ENCODE data around the gene PARVA. TPM values are rescaled to one million over a fixed set of nuclear protein-coding genes. Genes with fewer than 3 reads are reported as not detected.

The PARVA gene
- total RNA-seq, 1 donor from 2014 or later = 15.1 TPM

DNA sequence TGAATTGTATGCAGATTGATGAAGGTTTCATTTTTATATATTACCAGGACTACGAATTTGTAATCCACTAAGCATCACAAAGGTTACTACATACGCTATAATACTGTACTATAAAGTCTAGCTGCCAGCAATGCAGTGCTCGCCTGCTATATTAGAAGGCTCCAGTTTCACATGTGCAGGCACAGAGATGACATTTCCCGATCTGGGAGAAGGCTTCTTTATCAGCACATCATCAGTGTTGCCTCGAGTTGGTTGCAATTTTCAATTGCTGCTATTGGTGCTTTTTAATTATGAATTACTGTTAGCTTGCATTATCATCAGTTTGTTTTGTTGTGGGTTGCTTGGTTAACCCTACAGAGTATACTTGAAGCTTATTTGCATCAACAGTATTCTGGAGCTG lies 153.6 kb downstream of the PARVA start:
- Histone ChIP-seq H3K9me3 (ENCODE audit: control insufficient read depth in 3 of 3, low read length in 3 of 3) (no peaks in the 10 kb centered on the region), H3K4me1 (ENCODE audit: control insufficient read depth in 3 of 3, insufficient read depth in 3 of 3, low read length in 3 of 3) (no peaks in the 10 kb centered on the region), H3K9ac (ENCODE audit: low read depth in 1 of 3, low read length in 3 of 3) (no peak overlapping the region), H3K27me3 (ENCODE audit: control insufficient read depth in 3 of 3, insufficient read depth in 3 of 3, low read length in 3 of 3) (no peaks in the 10 kb centered on the region), H3K36me3 (ENCODE audit: control insufficient read depth in 3 of 3, insufficient read depth in 3 of 3, low read length in 3 of 3) (peaks cover 0 to 7% (median 6%) of the 10 kb centered on the region in 3 donors), H3K4me3 (ENCODE audit: low read length in 3 of 3) (no peak overlapping the region), H3K27ac (ENCODE audit: low read depth, low read length) (no peak overlapping the region)

DNA sequence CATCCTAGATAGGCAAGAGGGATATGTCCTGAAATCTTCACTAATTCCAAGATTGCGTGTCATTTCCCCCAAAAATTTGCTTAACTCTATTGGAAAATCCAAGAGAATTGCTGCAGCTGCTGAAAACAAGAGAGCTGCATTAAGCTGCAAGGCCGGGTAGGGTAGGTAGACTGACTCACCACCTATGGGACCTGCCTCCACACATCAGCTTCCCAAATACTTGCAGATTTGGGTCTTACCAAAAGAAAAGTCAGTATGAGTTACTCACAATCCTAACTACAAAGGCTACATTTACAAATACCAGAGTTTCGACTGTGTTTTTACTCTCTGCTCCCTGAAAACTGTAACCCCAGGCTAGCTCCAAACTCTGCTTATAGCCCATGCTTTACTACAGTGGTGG lies 154.3 kb downstream of the PARVA start:
- Histone ChIP-seq H3K9me3 (ENCODE audit: control insufficient read depth in 3 of 3, low read length in 3 of 3) (no peaks in the 10 kb centered on the region), H3K9ac (ENCODE audit: low read depth in 1 of 3, low read length in 3 of 3) (no peak overlapping the region), H3K4me1 (ENCODE audit: control insufficient read depth in 3 of 3, insufficient read depth in 3 of 3, low read length in 3 of 3) (no peaks in the 10 kb centered on the region), H3K27me3 (ENCODE audit: control insufficient read depth in 3 of 3, insufficient read depth in 3 of 3, low read length in 3 of 3) (no peaks in the 10 kb centered on the region), H3K4me3 (ENCODE audit: low read length in 3 of 3) (no peak overlapping the region), H3K27ac (ENCODE audit: low read depth, low read length) (no peak overlapping the region), H3K36me3 (ENCODE audit: control insufficient read depth in 3 of 3, insufficient read depth in 3 of 3, low read length in 3 of 3) (peaks cover 0 to 7% (median 6%) of the 10 kb centered on the region in 3 donors)

DNA sequence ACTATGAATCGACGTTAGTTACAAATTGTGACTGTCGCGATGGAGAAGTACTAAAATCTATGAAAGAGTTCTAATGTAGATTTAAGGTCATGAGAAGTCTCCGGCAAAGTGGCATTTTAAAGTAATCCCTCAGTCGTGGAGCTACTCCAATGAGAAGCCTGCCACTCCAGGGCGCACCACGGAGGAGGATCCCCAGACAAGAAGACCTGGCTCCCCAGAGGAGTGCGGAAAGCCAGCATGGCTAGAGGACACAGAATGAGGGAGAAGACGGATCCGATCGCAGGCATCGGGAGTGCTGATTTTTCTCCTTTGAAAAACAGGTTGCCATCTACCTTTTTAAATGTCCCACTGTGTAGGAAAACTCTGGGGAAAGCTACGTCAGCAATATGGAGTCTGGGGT lies 155.2 kb downstream of the PARVA start:
- H3K4me3 ChIP-seq (ENCODE audit: low read length in 3 of 3) = no peak overlapping the region
- H3K9ac ChIP-seq (ENCODE audit: low read depth in 1 of 3, low read length in 3 of 3) = no peak overlapping the region
- H3K36me3 ChIP-seq (ENCODE audit: control insufficient read depth in 3 of 3, insufficient read depth in 3 of 3, low read length in 3 of 3) = peaks cover 0 to 7% (median 6%) of the 10 kb centered on the region in 3 donors
- no peaks in the 10 kb centered on the region for H3K27me3 ChIP-seq (ENCODE audit: control insufficient read depth in 3 of 3, insufficient read depth in 3 of 3, low read length in 3 of 3)
- H3K9me3 ChIP-seq (ENCODE audit: control insufficient read depth in 3 of 3, low read length in 3 of 3) = no peaks in the 10 kb centered on the region
- H3K4me1 ChIP-seq (ENCODE audit: control insufficient read depth in 3 of 3, insufficient read depth in 3 of 3, low read length in 3 of 3) = peaks cover 0 to 3% (median under 1%) of the 10 kb centered on the region in 3 donors
- H3K27ac ChIP-seq (ENCODE audit: low read depth, low read length) = no peak overlapping the region

DNA sequence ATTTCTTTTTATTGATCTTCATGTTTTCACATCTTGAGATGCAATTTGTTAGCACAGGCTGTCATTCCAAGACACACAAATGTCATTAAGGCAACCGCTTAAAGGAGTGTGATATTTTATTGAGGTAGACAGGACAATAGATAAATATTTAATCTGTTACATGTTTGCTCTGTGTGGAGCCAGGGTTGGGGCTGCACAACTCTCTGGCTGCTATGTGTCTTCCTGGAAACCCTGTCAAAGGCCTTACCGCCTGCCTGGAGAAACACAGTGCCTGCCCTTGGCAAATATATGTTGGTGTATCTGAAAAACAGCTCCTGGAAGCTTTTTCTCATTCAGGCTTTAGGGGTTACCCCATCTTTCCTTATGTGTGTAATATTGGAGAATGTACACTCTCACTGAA lies 157.2 kb downstream of the PARVA start:
- no peak overlapping the region for H3K9ac ChIP-seq (ENCODE audit: low read depth in 1 of 3, low read length in 3 of 3)
- no peak overlapping the region for H3K4me3 ChIP-seq (ENCODE audit: low read length in 3 of 3)
- H3K36me3 ChIP-seq (ENCODE audit: control insufficient read depth in 3 of 3, insufficient read depth in 3 of 3, low read length in 3 of 3) = peaks cover 0 to 3% (median 0%) of the 10 kb centered on the region in 3 donors
- H3K27ac ChIP-seq (ENCODE audit: low read depth, low read length) = no peak overlapping the region
- no peaks in the 10 kb centered on the region for H3K9me3 ChIP-seq (ENCODE audit: control insufficient read depth in 3 of 3, low read length in 3 of 3)
- H3K27me3 ChIP-seq (ENCODE audit: control insufficient read depth in 3 of 3, insufficient read depth in 3 of 3, low read length in 3 of 3) = no peaks in the 10 kb centered on the region
- peaks cover 0 to 12% (median 10%) of the 10 kb centered on the region in 3 donors for H3K4me1 ChIP-seq (ENCODE audit: control insufficient read depth in 3 of 3, insufficient read depth in 3 of 3, low read length in 3 of 3)

DNA sequence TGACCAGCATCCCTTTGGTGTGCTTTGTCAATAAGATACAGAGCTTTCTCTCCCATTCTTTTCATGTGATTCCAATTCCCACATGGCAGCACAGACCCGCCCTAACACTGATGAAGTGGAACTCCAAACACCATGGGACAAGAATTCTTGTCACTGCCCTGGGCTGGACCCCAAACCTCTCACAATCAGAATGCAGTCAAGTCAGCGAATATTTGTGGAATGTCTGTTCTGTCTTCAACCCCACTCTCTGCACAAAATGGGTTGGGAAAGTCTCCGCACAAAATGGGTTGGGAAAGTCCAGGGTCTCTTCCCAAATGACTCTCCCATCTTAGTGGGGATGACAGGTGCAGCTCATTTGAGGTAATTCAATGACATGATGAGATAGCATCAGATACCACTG lies 157.9 kb downstream of the PARVA start:
- Histone ChIP-seq H3K36me3 (ENCODE audit: control insufficient read depth in 3 of 3, insufficient read depth in 3 of 3, low read length in 3 of 3) (peaks cover 0 to 3% (median 0%) of the 10 kb centered on the region in 3 donors), H3K9ac (ENCODE audit: low read depth in 1 of 3, low read length in 3 of 3) (no peak overlapping the region), H3K9me3 (ENCODE audit: control insufficient read depth in 3 of 3, low read length in 3 of 3) (no peaks in the 10 kb centered on the region), H3K4me1 (ENCODE audit: control insufficient read depth in 3 of 3, insufficient read depth in 3 of 3, low read length in 3 of 3) (peaks cover under 1 to 14% (median 13%) of the 10 kb centered on the region in 3 donors), H3K27me3 (ENCODE audit: control insufficient read depth in 3 of 3, insufficient read depth in 3 of 3, low read length in 3 of 3) (no peaks in the 10 kb centered on the region), H3K27ac (ENCODE audit: low read depth, low read length) (no peak overlapping the region), H3K4me3 (ENCODE audit: low read length in 3 of 3) (no peak overlapping the region)

DNA sequence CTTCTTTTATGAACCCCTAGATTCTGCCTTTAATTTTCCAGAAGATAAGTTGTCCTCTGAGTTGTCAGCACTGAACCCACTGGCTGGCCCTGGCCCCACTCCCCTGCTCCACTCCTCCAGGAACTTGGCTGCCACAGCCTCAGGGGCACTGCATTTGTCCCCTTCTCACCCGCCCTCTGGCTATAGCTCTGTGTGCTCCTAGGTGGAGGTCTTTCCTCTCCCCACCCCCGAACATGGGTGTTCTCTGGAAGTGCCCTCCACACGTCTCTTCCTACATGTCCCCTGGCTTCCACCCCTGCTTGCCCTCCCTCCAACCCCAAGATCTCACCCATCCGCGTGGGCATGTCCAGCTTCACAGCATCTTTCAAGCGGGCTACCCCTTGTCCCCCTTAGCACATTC lies 159.2 kb downstream of the PARVA start:
- H3K27ac ChIP-seq (ENCODE audit: low read depth, low read length) = no peak overlapping the region
- H3K36me3 ChIP-seq (ENCODE audit: control insufficient read depth in 3 of 3, insufficient read depth in 3 of 3, low read length in 3 of 3) = peaks cover 0 to 3% (median 0%) of the 10 kb centered on the region in 3 donors
- peaks cover 4 to 19% (median 17%) of the 10 kb centered on the region in 3 donors for H3K4me1 ChIP-seq (ENCODE audit: control insufficient read depth in 3 of 3, insufficient read depth in 3 of 3, low read length in 3 of 3)
- no peak overlapping the region for H3K4me3 ChIP-seq (ENCODE audit: low read length in 3 of 3)
- H3K9me3 ChIP-seq (ENCODE audit: control insufficient read depth in 3 of 3, low read length in 3 of 3) = no peaks in the 10 kb centered on the region
- no peak overlapping the region for H3K9ac ChIP-seq (ENCODE audit: low read depth in 1 of 3, low read length in 3 of 3)
- no peaks in the 10 kb centered on the region for H3K27me3 ChIP-seq (ENCODE audit: control insufficient read depth in 3 of 3, insufficient read depth in 3 of 3, low read length in 3 of 3)

DNA sequence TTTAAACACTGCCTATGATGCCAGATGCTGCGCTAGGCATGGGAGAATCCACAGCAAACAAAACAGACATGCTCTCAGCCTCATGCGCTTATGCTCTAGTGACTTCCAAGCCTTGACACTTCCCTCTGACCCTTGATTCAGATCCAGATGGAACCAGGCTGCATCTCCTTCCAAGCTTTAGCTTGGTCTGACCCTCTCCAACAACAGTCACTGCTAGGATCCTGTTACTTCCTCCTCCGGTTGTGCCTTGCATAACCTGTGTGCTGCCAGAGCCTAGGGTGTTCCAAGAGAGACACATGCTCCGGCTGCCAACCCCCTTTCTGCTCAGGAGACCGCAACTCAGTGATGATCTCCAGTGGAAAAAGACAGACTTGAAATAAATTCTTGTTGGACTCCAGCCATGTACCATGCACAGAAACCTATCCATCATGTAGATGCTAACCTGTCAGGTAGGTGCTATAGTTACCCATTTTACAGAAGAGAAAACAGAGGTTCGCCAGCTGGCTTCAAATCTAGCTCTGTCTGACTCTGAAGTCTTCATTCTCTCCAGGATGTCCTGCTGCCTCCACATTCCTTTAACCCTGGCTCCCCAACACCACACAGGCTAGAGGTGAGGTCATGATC lies 160.5 kb downstream of the PARVA start:
- no peak overlapping the region for H3K9ac ChIP-seq (ENCODE audit: low read depth in 1 of 3, low read length in 3 of 3)
- no peaks in the 10 kb centered on the region for H3K9me3 ChIP-seq (ENCODE audit: control insufficient read depth in 3 of 3, low read length in 3 of 3)
- no peaks in the 10 kb centered on the region for H3K36me3 ChIP-seq (ENCODE audit: control insufficient read depth in 3 of 3, insufficient read depth in 3 of 3, low read length in 3 of 3)
- H3K4me1 ChIP-seq (ENCODE audit: control insufficient read depth in 3 of 3, insufficient read depth in 3 of 3, low read length in 3 of 3) = peaks cover 4 to 19% (median 17%) of the 10 kb centered on the region in 3 donors
- no peak overlapping the region for H3K27ac ChIP-seq (ENCODE audit: low read depth, low read length)
- no peak overlapping the region for H3K4me3 ChIP-seq (ENCODE audit: low read length in 3 of 3)
- no peaks in the 10 kb centered on the region for H3K27me3 ChIP-seq (ENCODE audit: control insufficient read depth in 3 of 3, insufficient read depth in 3 of 3, low read length in 3 of 3)

DNA sequence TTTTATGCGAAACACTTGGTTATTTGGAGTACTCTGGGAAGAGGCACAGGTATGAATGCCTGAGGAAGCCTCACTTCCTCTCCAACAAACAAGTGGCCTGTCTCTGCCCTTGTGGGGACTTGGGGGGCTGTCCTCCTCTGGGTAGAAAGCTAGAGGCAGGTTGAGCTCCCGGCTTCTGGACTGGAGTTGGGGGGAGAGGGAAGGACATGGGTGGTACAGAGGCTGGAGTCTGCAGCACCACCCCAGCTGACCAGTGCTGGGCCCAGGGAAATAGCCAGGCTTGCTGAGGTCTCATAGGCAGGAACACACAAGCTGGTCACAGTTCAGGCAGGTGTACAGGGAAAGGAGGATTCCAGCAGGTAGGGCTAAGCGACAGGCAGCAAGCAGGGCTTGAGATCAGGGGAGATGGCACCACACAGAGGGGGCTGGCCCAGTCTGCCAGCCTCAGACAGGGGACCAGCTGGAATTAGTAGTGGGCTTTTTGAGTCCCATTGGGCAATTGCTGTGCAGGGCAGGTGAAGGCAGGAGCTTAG lies 161.6 kb downstream of the PARVA start:
- H3K4me3 ChIP-seq (ENCODE audit: low read length in 3 of 3) = no peak overlapping the region
- H3K27ac ChIP-seq (ENCODE audit: low read depth, low read length) = no peak overlapping the region
- no peaks in the 10 kb centered on the region for H3K36me3 ChIP-seq (ENCODE audit: control insufficient read depth in 3 of 3, insufficient read depth in 3 of 3, low read length in 3 of 3)
- H3K4me1 ChIP-seq (ENCODE audit: control insufficient read depth in 3 of 3, insufficient read depth in 3 of 3, low read length in 3 of 3) = peaks cover 4 to 19% (median 17%) of the 10 kb centered on the region in 3 donors
- H3K9ac ChIP-seq (ENCODE audit: low read depth in 1 of 3, low read length in 3 of 3) = no peak overlapping the region
- H3K9me3 ChIP-seq (ENCODE audit: control insufficient read depth in 3 of 3, low read length in 3 of 3) = no peaks in the 10 kb centered on the region
- no peaks in the 10 kb centered on the region for H3K27me3 ChIP-seq (ENCODE audit: control insufficient read depth in 3 of 3, insufficient read depth in 3 of 3, low read length in 3 of 3)

DNA sequence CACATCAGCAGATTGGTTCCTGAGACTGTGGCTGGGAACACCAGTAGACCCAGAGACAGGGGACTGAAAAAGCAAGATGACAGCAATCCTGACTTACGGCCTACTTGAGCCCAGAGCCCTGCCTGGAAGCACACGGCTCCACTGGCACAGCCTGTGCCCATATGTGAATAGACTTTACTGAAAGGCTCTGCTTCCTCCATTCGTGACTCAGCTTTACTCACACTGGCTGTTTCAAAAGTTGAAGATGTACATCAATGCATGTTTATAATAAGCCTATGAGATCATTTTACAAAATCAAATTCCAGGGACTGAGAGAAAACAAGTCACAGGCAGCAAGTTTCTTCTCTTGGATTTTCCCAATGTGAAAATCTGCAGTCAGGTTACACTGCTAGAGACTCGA lies 162.2 kb downstream of the PARVA start:
- no peaks in the 10 kb centered on the region for H3K27me3 ChIP-seq (ENCODE audit: control insufficient read depth in 3 of 3, insufficient read depth in 3 of 3, low read length in 3 of 3)
- H3K4me3 ChIP-seq (ENCODE audit: low read length in 3 of 3) = no peak overlapping the region
- peaks cover 4 to 19% (median 17%) of the 10 kb centered on the region in 3 donors for H3K4me1 ChIP-seq (ENCODE audit: control insufficient read depth in 3 of 3, insufficient read depth in 3 of 3, low read length in 3 of 3)
- no peak overlapping the region for H3K27ac ChIP-seq (ENCODE audit: low read depth, low read length)
- H3K9ac ChIP-seq (ENCODE audit: low read depth in 1 of 3, low read length in 3 of 3) = no peak overlapping the region
- no peaks in the 10 kb centered on the region for H3K9me3 ChIP-seq (ENCODE audit: control insufficient read depth in 3 of 3, low read length in 3 of 3)
- H3K36me3 ChIP-seq (ENCODE audit: control insufficient read depth in 3 of 3, insufficient read depth in 3 of 3, low read length in 3 of 3) = no peaks in the 10 kb centered on the region

DNA sequence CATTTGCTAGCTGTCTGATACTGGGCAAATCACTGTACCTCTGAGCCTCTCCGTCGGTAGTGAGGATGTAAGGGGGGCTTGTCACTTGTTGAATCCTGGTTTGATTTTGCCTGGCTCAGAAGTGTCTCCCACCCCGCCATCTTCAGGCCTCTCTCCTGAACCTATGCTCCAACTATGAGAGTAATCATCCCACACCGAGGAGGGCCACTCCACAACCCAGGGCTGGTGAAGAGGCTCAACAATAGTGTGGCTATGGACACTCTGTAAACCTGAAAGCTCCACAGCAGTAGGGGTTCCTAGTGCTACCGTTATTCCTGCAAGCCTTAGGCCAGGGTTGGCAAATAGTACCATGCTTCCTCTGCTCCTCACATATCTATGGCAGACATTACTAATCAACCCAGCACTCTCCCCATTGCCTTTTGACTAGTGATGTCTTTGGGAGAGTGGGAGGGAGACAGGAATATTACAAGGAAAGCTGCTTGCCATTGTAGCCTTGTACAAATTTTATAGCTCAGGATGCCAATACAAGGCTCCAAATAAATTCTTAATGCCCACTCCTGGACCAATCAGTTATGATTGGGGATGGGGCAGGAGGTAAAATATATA lies 162.8 kb downstream of the PARVA start:
- H3K4me3 ChIP-seq (ENCODE audit: low read length in 3 of 3) = no peak overlapping the region
- no peaks in the 10 kb centered on the region for H3K27me3 ChIP-seq (ENCODE audit: control insufficient read depth in 3 of 3, insufficient read depth in 3 of 3, low read length in 3 of 3)
- no peaks in the 10 kb centered on the region for H3K36me3 ChIP-seq (ENCODE audit: control insufficient read depth in 3 of 3, insufficient read depth in 3 of 3, low read length in 3 of 3)
- peaks cover 4 to 19% (median 17%) of the 10 kb centered on the region in 3 donors for H3K4me1 ChIP-seq (ENCODE audit: control insufficient read depth in 3 of 3, insufficient read depth in 3 of 3, low read length in 3 of 3)
- H3K9me3 ChIP-seq (ENCODE audit: control insufficient read depth in 3 of 3, low read length in 3 of 3) = no peaks in the 10 kb centered on the region
- H3K9ac ChIP-seq (ENCODE audit: low read depth in 1 of 3, low read length in 3 of 3) = no peak overlapping the region
- H3K27ac ChIP-seq (ENCODE audit: low read depth, low read length) = no peak overlapping the region

All from skeletal muscle tissue (tissue), 4 donors.